Measurements from ENCODE around the gene DAB2. TPM values are rescaled to one million over a fixed set of nuclear protein-coding genes. Genes with fewer than 3 reads are reported as not detected.
A peak's percentile ranks its signal among the peaks of the same experiment; 100 is the strongest.

DAB2 gene
- total RNA-seq, 4 donors from 2014 or later: 30.8 to 121 (median 47.4) TPM

DNA sequence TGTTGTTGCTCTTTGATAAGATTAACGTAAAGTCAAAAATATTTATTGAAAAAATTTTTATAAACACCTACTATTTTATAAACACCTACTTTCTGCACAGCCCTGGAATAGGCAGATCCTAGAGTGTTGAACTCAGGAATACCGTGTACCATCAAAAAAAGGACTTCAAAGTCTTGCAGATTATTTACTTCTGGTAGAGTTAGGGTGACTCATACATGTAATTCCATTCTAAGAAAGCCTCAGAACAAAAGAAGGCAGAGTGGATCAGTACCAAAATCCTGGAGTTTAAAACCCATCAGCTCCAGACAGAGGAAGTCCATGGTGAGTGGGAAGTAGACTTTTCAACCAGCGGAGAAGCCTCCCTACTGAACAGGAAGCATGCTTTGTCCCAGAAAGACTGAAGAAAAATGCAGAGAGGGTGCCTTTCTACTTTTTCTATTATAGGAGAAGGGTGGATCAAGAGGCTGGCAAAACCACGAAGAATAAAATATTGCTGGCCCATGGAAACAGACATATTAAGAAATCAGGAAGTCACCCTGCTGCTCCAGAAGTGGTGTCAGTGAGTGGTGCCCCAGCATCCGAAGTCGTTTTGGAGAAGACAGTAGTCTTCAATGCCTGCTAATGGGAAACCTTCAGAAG, 45.1 kb upstream of the DAB2 start:
- WGBS, 2 donors (ENCODE audit: low coverage in 1 of 2): 63 to 85% methylated on average over 6 of the region's 6 CpGs
- H3K4me1 ChIP-seq: no peaks in the 10 kb centered on the region
- ATAC-seq: peak; percentile 43
- TF ChIP-seq POLR2A (IDR thresholded peaks at IDR 0.05) (no peak), POLR2AphosphoS5 (IDR thresholded peaks at IDR 0.05) (no peak), CTCF (IDR thresholded peaks at IDR 0.05) (no peak), EP300 (IDR thresholded peaks at IDR 0.05) (no peak)
- H3K27ac ChIP-seq: no peak overlapping the region
- no peaks in the 10 kb centered on the region for H3K9me3 ChIP-seq
- H3K4me3 ChIP-seq: no peak overlapping the region
- H3K36me3 ChIP-seq: no peaks in the 10 kb centered on the region
- H3K27me3 ChIP-seq: no peaks in the 10 kb centered on the region

DNA sequence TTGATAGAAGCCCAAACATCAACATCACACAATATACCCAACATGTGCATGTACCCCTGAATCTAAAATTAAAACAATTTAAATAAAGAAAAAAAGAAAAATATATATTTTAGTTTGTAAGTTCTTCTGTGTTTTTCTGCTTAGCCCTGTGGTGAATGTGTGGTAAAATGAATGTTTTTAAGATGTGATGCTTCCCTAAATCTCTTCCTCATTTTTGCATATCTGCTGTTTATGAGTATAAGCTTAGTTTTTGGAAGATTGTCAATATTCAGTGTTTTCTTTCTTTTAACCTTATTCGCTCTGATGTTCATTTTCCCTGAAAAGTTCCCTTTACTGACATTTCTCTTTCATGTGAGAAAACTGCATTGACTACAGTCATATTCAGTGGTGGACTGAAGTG, 44.4 kb upstream of the DAB2 start:
- no peaks in the 10 kb centered on the region for H3K27me3 ChIP-seq
- H3K4me1 ChIP-seq: no peaks in the 10 kb centered on the region
- no peak overlapping the region for H3K4me3 ChIP-seq
- no peaks in the 10 kb centered on the region for H3K9me3 ChIP-seq
- no peak for ATAC-seq
- H3K27ac ChIP-seq: no peak overlapping the region
- no peaks in the 10 kb centered on the region for H3K36me3 ChIP-seq
- TF ChIP-seq POLR2AphosphoS5 (IDR thresholded peaks at IDR 0.05) (no peak), EP300 (IDR thresholded peaks at IDR 0.05) (no peak), CTCF (IDR thresholded peaks at IDR 0.05) (no peak), POLR2A (IDR thresholded peaks at IDR 0.05) (no peak)
- 82 to 83% methylated on average over 1 of the region's 1 CpG for WGBS, 2 donors (ENCODE audit: low coverage in 1 of 2)

DNA sequence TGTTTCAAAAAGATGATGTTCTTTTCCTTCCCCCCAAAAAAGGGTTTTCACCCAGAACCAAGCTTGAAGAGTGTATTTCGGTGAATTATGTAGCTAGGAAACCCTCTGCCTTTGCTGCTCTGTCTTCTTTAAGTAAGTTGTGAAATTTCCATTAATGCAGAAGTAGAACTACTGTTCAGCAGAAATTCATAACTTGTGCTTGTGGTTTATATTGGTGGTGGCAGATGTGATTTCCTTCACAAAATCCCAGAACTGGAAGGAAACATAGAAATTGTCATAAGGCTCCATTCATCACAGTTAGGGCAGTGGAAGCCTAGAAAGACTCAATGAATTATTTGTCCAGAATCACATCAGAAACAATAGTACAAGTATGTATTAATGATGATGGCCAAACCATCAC, 42.1 kb upstream of the DAB2 start:
- no peaks in the 10 kb centered on the region for H3K27me3 ChIP-seq
- H3K4me3 ChIP-seq: no peak overlapping the region
- WGBS, 2 donors (ENCODE audit: low coverage in 1 of 2): 78 to 100% methylated on average over 1 of the region's 1 CpG
- no peaks in the 10 kb centered on the region for H3K9me3 ChIP-seq
- H3K36me3 ChIP-seq: no peaks in the 10 kb centered on the region
- no peak overlapping the region for H3K27ac ChIP-seq
- no peaks in the 10 kb centered on the region for H3K4me1 ChIP-seq
- no peak for TF ChIP-seq POLR2AphosphoS5 (IDR thresholded peaks at IDR 0.05)
- no peak for TF ChIP-seq POLR2A (IDR thresholded peaks at IDR 0.05)
- TF ChIP-seq EP300 (IDR thresholded peaks at IDR 0.05): no peak
- no peak for ATAC-seq

DNA sequence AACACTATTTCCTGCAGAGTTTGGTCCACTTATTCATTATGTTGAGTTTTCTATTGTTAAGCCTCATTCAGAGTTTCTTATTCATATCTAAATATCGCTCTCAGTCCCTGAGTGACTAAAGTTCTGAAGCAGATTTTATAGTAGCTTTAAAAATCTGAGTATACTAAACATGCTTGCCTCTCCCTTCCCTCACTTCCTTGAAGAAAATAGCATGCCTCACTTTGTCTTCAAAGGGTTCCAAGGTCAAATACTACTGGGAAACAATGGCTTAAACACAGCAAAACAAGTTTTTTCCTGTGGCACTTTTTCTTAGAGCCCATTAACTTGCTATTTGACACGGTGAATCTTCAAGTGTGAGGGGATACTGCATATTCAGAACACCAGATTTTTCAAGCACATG, 41.1 kb upstream of the DAB2 start:
- no peaks in the 10 kb centered on the region for H3K27me3 ChIP-seq
- H3K9me3 ChIP-seq: no peaks in the 10 kb centered on the region
- no peak for ATAC-seq
- H3K4me1 ChIP-seq: no peaks in the 10 kb centered on the region
- H3K36me3 ChIP-seq: no peaks in the 10 kb centered on the region
- 68 to 78% methylated on average over 2 of the region's 2 CpGs for WGBS, 2 donors (ENCODE audit: low coverage in 1 of 2)
- H3K4me3 ChIP-seq: no peak overlapping the region
- H3K27ac ChIP-seq: no peak overlapping the region
- TF ChIP-seq POLR2AphosphoS5 (IDR thresholded peaks at IDR 0.05) (no peak), CTCF (IDR thresholded peaks at IDR 0.05) (no peak), EP300 (IDR thresholded peaks at IDR 0.05) (no peak), POLR2A (IDR thresholded peaks at IDR 0.05) (no peak)

- WGBS, 2 donors (ENCODE audit: low coverage in 1 of 2): 58 to 86% methylated on average over 2 of the region's 2 CpGs
- no peaks in the 10 kb centered on the region for H3K4me1 ChIP-seq
- no peaks in the 10 kb centered on the region for H3K36me3 ChIP-seq
- H3K4me3 ChIP-seq: no peak overlapping the region
- H3K27ac ChIP-seq: no peak overlapping the region
- ATAC-seq: no peak
- no peaks in the 10 kb centered on the region for H3K27me3 ChIP-seq
- H3K9me3 ChIP-seq: no peaks in the 10 kb centered on the region
- TF ChIP-seq POLR2A (IDR thresholded peaks at IDR 0.05) (no peak), POLR2AphosphoS5 (IDR thresholded peaks at IDR 0.05) (no peak), CTCF (IDR thresholded peaks at IDR 0.05) (no peak), EP300 (IDR thresholded peaks at IDR 0.05) (no peak)
These were observed 40.3 kb upstream of the DAB2 start for GRCh38 chr5:39465097-39465496.

All from gastroesophageal sphincter (tissue), 4 donors.